LNCAP (cell line): ENCODE measurements around the gene CLCN1.

Source experiments
- CTCF ChIP-seq: fragments of 450-650 bp; IDR thresholded peaks from 2 replicates; pipeline ENCODE4 v1.5.1; 2017; ENCODE audit warnings: mild to moderate bottlenecking

Gene CLCN1

GRCh38 chr7:143360788-143361551 is 45.1 kb downstream of the CLCN1 start:
- TF ChIP-seq CTCF: no peak

DNA sequence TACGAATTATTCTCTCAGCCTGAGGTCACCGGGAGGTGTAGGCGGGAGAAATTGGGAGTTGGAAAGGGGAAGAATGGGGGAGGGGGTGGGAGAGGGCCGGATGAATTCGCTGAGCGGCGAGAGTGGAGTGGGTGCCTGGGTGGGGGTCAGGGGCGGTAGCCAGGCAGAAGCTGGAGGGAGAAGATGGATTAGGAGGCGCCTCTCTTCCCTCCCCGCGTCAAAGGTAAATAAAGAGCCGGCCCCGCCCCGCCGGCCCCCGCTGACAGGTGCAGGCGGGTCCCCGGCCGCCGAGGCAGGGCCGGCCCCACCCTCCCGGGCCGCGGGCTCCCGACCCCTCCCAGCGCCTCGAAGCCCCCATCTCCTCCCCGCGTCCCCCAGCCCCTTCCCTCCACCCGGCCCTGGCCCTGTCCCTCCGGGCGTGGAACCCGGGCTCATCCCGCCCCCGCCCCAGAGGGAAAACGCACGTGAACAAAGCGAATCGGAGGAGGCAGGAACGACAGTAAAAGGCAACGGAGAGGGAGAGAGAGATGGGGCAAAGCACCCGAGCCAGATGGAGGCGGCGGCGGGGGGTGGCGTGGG is 45.7 kb downstream of the CLCN1 start:
- no peak for TF ChIP-seq CTCF

GRCh38 chr7:143362131-143363015 is 46.5 kb downstream of the CLCN1 start, which contains the start of gene FAM131B:
Gene FAM131B, minus strand, starts transcription at chr7:143362713. Its CDS starts 110 bp downstream, at chr7:143362603.
- TF ChIP-seq CTCF: no peak

- no peak for TF ChIP-seq CTCF
Observed at GRCh38 chr7:143363016-143363937, 47.4 kb downstream of the CLCN1 start.

GRCh38 chr7:143367972-143368371 is 52.1 kb downstream of the CLCN1 start:
- TF ChIP-seq CTCF: no peak

DNA sequence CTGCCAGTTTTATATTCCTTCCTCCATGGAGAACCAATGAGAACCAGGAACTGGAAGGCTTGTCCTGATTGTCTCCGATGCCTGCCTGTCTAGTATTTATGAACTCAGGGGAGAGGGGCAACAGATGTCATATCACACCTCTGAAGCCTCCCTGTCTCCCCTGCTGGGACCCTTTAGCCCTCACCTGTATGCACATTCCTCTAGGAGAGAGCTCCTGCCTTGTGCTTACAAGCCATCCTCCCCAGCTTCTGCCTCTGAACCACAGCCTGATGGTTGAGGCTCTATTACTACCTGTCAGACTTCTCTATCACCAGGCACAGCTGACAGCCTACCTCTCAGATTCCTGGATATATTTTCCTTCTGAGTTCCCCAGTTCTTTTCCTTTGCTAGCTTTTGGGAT is 52.5 kb downstream of the CLCN1 start:
- no peak for TF ChIP-seq CTCF
